NCI-H1092 treated with DMSO at 0.1 percent for 48 hours (cell line): ENCODE data around the gene NDUFA6.
"Not testable (repeated sequence)": the region's sequence is repeated elsewhere in the genome, so short reads cannot be mapped to it uniquely, and the experiment has no call there.

Experiments
- DNase-seq: peaks from one replicate; lab custom pipeline; 2025; lab: John Stamatoyannopoulos, UW

NDUFA6 gene

GRCh38 chr22:42090596-42091454 lies at the start of gene NDUFA6:
TSS of gene NDUFA6 (minus strand) at chr22:42090772. CDS start at chr22:42090744, 28 bp downstream.
- DNase-seq, result peak; percentile 99

GRCh38 chr22:42140153-42140552 lies 49.6 kb upstream of the NDUFA6 start:
- DNase-seq, result not testable (repeated sequence)

GRCh38 chr22:42139508-42139907 lies 48.9 kb upstream of the NDUFA6 start:
- DNase-seq, result not testable (repeated sequence)

- DNase-seq, result no peak
Observed at GRCh38 chr22:42138972-42139371, 48.4 kb upstream of the NDUFA6 start.

GRCh38 chr22:42138122-42138770 lies 47.7 kb upstream of the NDUFA6 start:
- DNase-seq, result no peak

- not testable (repeated sequence) for DNase-seq
Observed at GRCh38 chr22:42135688-42136087, 45.1 kb upstream of the NDUFA6 start.

GRCh38 chr22:42134100-42135020 lies 43.8 kb upstream of the NDUFA6 start:
- DNase-seq, result no peak

- no peak for DNase-seq
Observed at GRCh38 chr22:42132457-42132856, 41.9 kb upstream of the NDUFA6 start.

- DNase-seq, result no peak
Observed at GRCh38 chr22:42131562-42131961, 41.0 kb upstream of the NDUFA6 start.

- DNase-seq, result not testable (repeated sequence)
Observed at GRCh38 chr22:42130639-42131431, 40.3 kb upstream of the NDUFA6 start, which contains the start of gene CYP2D6. TSS of gene CYP2D6 (minus strand) at chr22:42130810. CDS start at chr22:42130791, 19 bp downstream.

- DNase-seq, result not testable (repeated sequence)
Observed at GRCh38 chr22:42130182-42130581, 39.6 kb upstream of the NDUFA6 start.

- DNase-seq, result peak; percentile 34
Observed at GRCh38 chr22:42128776-42129694, 38.5 kb upstream of the NDUFA6 start.

- not testable (repeated sequence) for DNase-seq
Observed at GRCh38 chr22:42128007-42128406, 37.4 kb upstream of the NDUFA6 start.

GRCh38 chr22:42127606-42128005 lies 37.0 kb upstream of the NDUFA6 start:
- no peak for DNase-seq

- DNase-seq, result not testable (repeated sequence)
Observed at GRCh38 chr22:42123529-42123928, 33.0 kb upstream of the NDUFA6 start.

GRCh38 chr22:42120231-42121021 lies 29.9 kb upstream of the NDUFA6 start:
- DNase-seq, result not testable (repeated sequence)

GRCh38 chr22:42116848-42117424 lies 26.4 kb upstream of the NDUFA6 start:
- no peak for DNase-seq

- not testable (repeated sequence) for DNase-seq
Observed at GRCh38 chr22:42115420-42115830, 24.9 kb upstream of the NDUFA6 start.

GRCh38 chr22:42114721-42115120 lies 24.1 kb upstream of the NDUFA6 start:
- DNase-seq, result no peak
